Measurements from ENCODE around the gene UQCRQ. TPM values are rescaled to one million over a fixed set of nuclear protein-coding genes. Genes with fewer than 3 reads are reported as not detected.

UQCRQ gene
- total RNA-seq, 1 donor from 2014 or later: 387 TPM

DNA sequence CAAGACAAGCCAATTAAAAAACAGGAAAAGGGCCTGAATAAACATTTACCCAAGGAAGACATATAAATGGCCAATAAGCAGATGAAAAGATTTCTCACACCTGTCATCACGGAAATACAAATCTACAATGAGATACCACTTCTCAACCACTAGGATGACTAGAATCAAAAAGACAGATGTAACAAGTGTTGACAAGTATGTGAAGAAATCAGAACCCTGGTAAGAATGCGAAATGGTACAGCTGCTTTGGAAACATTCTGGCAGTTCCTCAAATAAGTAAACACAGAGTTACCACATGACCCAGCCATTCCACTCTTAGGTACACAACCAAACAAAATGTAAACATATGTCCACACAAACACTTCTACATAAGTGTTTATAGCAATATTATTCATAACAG lies 39.5 kb downstream of the UQCRQ start:
- Mint-ChIP-seq H3K4me1 (ENCODE audit: unreplicated experiment) (no peaks in the 10 kb centered on the region), H3K36me3 (ENCODE audit: unreplicated experiment) (peaks cover 30% of the 10 kb centered on the region), H3K4me3 (ENCODE audit: unreplicated experiment) (no peak overlapping the region), H3K9me3 (ENCODE audit: unreplicated experiment) (no peaks in the 10 kb centered on the region), H3K27me3 (ENCODE audit: unreplicated experiment) (no peaks in the 10 kb centered on the region), H3K27ac (ENCODE audit: unreplicated experiment) (no peak overlapping the region)
- no peak for DNase-seq (ENCODE audit: extremely low spot score, unreplicated experiment)
- TF ChIP-seq, protein P1, sequence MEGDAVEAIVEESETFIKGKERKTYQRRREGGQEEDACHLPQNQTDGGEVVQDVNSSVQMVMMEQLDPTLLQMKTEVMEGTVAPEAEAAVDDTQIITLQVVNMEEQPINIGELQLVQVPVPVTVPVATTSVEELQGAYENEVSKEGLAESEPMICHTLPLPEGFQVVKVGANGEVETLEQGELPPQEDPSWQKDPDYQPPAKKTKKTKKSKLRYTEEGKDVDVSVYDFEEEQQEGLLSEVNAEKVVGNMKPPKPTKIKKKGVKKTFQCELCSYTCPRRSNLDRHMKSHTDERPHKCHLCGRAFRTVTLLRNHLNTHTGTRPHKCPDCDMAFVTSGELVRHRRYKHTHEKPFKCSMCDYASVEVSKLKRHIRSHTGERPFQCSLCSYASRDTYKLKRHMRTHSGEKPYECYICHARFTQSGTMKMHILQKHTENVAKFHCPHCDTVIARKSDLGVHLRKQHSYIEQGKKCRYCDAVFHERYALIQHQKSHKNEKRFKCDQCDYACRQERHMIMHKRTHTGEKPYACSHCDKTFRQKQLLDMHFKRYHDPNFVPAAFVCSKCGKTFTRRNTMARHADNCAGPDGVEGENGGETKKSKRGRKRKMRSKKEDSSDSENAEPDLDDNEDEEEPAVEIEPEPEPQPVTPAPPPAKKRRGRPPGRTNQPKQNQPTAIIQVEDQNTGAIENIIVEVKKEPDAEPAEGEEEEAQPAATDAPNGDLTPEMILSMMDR (IDR thresholded peaks at IDR 0.05): no peak

DNA sequence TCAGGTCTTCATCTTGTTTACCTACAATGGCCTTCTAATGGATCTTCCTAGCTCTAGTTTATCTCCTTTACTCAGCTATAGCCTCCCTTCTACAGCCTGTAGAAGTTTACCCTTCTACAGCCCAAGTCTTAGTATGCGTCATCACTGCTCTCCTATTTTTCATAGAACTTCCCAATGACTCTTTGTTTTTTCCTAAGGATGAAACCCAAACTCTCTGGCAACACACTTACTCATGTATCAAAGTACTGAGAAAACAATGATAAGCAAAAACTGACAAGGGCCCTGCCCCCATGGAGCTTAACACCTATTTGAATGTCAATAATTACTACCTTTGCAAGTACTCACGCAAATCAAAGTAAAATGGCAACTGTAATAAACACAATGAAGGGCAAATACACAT lies 40.7 kb downstream of the UQCRQ start:
- Mint-ChIP-seq H3K36me3 (ENCODE audit: unreplicated experiment) (peaks cover 33% of the 10 kb centered on the region), H3K27me3 (ENCODE audit: unreplicated experiment) (no peaks in the 10 kb centered on the region), H3K4me1 (ENCODE audit: unreplicated experiment) (no peaks in the 10 kb centered on the region), H3K9me3 (ENCODE audit: unreplicated experiment) (no peaks in the 10 kb centered on the region), H3K4me3 (ENCODE audit: unreplicated experiment) (no peak overlapping the region), H3K27ac (ENCODE audit: unreplicated experiment) (no peak overlapping the region)
- TF ChIP-seq, protein P1 (IDR thresholded peaks at IDR 0.05): no peak
- no peak for DNase-seq (ENCODE audit: extremely low spot score, unreplicated experiment)

DNA sequence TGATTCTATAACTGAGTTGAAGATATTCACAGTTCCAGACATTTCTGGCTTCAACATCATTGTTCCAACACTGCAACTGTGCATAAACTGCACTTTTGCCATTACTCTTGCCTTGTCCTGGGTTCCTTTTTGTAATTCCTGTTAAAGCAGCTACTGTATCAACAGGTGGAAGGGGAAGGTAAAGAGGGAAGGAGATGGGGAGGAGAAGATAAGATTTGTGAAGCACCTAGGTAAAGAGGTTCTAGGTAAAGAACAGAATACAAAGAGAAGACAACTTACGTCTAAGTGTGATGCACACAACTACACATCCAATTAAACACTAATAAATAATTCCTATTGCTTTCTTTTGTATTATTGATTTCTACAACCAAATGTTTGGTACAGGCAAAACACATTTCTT lies 43.3 kb downstream of the UQCRQ start:
- TF ChIP-seq, protein P1 (IDR thresholded peaks at IDR 0.05): no peak
- no peaks in the 10 kb centered on the region for H3K27me3 Mint-ChIP-seq (ENCODE audit: unreplicated experiment)
- no peak overlapping the region for H3K4me3 Mint-ChIP-seq (ENCODE audit: unreplicated experiment)
- peaks cover 26% of the 10 kb centered on the region for H3K36me3 Mint-ChIP-seq (ENCODE audit: unreplicated experiment)
- no peaks in the 10 kb centered on the region for H3K4me1 Mint-ChIP-seq (ENCODE audit: unreplicated experiment)
- DNase-seq (ENCODE audit: extremely low spot score, unreplicated experiment): no peak
- no peaks in the 10 kb centered on the region for H3K9me3 Mint-ChIP-seq (ENCODE audit: unreplicated experiment)
- H3K27ac Mint-ChIP-seq (ENCODE audit: unreplicated experiment): no peak overlapping the region

DNA sequence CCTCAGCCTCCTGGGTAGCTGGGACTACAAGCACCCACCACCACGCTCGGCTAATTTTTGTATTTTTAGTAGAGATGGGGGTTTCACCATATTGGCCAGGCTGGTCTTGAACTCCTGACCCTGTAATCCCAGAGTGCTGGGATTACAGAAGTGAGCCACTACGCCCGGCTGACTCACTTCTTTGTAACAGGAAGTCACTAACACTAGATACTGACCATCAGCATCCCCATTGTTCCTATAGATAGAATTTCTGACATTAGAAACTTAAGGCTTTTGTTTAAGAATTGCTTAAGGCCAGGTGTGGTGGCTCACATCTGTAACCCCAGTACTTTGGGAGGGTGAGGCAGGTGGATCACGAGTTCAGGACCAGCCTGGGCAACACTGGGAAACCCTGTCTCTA lies 49.2 kb downstream of the UQCRQ start:
- no peak overlapping the region for H3K4me3 Mint-ChIP-seq (ENCODE audit: unreplicated experiment)
- H3K27ac Mint-ChIP-seq (ENCODE audit: unreplicated experiment): no peak overlapping the region
- no peaks in the 10 kb centered on the region for H3K9me3 Mint-ChIP-seq (ENCODE audit: unreplicated experiment)
- TF ChIP-seq, protein P1 (IDR thresholded peaks at IDR 0.05): no peak
- H3K36me3 Mint-ChIP-seq (ENCODE audit: unreplicated experiment): peaks cover 33% of the 10 kb centered on the region
- H3K27me3 Mint-ChIP-seq (ENCODE audit: unreplicated experiment): no peaks in the 10 kb centered on the region
- DNase-seq (ENCODE audit: extremely low spot score, unreplicated experiment): no peak
- peaks cover 3% of the 10 kb centered on the region for H3K4me1 Mint-ChIP-seq (ENCODE audit: unreplicated experiment)

DNA sequence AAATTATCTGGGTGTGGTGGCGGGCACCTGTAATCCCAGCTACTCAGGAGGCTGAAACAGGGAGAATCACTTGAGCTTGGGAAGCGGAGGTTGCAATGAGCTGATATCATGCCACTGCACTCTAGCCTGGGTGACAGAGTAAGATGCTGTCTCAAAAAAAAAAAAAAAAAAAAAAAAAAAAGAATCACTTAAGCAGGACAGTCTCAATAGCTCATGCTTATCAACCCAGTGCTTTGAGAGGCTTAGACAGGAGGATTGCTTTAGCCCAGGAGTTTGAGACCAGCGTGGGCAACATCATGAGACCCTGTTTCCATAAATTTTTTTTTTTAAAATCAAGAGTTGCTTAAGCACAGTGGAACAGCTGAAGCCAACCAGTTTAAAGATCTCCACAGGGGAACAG lies 49.6 kb downstream of the UQCRQ start:
- TF ChIP-seq, protein P1 (IDR thresholded peaks at IDR 0.05): no peak
- Mint-ChIP-seq H3K4me1 (ENCODE audit: unreplicated experiment) (peaks cover 3% of the 10 kb centered on the region), H3K27me3 (ENCODE audit: unreplicated experiment) (no peaks in the 10 kb centered on the region), H3K27ac (ENCODE audit: unreplicated experiment) (peak overlapping the region; percentile 43), H3K9me3 (ENCODE audit: unreplicated experiment) (no peaks in the 10 kb centered on the region), H3K4me3 (ENCODE audit: unreplicated experiment) (no peak overlapping the region), H3K36me3 (ENCODE audit: unreplicated experiment) (peaks cover 32% of the 10 kb centered on the region)
- DNase-seq (ENCODE audit: extremely low spot score, unreplicated experiment): no peak

Other genes starting within 250 kb of the UQCRQ start
- not detected in 2 replicates for gene IL13, start 208.5 kb upstream of the UQCRQ start, total RNA-seq
- not detected in 2 replicates for gene IL4, start 192.7 kb upstream of the UQCRQ start, total RNA-seq
- 15.3 and 21.9 TPM in 2 replicates for gene KIF3A, start 129.1 kb upstream of the UQCRQ start, total RNA-seq
- gene CCNI2, start 119.2 kb upstream of the UQCRQ start, total RNA-seq: not detected in 2 replicates
- 57.9 and 60.2 TPM in 2 replicates for gene SEPTIN8, start 89.4 kb upstream of the UQCRQ start, total RNA-seq
- gene SOWAHA, start 53.3 kb upstream of the UQCRQ start, total RNA-seq: not detected in 2 replicates
- gene SHROOM1, start 36.0 kb upstream of the UQCRQ start, total RNA-seq: 3.2 and 4.5 TPM in 2 replicates
- gene GDF9, start 173 bp upstream of the UQCRQ start, total RNA-seq: 0.30 and 0.50 TPM in 2 replicates
- 0.78 and 0.91 TPM in 2 replicates for gene LEAP2, start 7.0 kb downstream of the UQCRQ start, total RNA-seq
- 106 and 114 TPM in 2 replicates for gene AFF4, start 97.0 kb downstream of the UQCRQ start, total RNA-seq
- 17.8 and 21.0 TPM in 2 replicates for gene ZCCHC10, start 159.9 kb downstream of the UQCRQ start, total RNA-seq
- 94.9 and 107 TPM in 2 replicates for gene HSPA4, start 185.4 kb downstream of the UQCRQ start, total RNA-seq

Data from osteocyte (in vitro differentiated cells).